ENCODE results near the gene HOMER3. TPM values are rescaled to one million over a fixed set of nuclear protein-coding genes. Genes with fewer than 3 reads are reported as not detected.

HOMER3 gene
- total RNA-seq, 1 experiment from 2014 or later: 58.9 TPM

DNA sequence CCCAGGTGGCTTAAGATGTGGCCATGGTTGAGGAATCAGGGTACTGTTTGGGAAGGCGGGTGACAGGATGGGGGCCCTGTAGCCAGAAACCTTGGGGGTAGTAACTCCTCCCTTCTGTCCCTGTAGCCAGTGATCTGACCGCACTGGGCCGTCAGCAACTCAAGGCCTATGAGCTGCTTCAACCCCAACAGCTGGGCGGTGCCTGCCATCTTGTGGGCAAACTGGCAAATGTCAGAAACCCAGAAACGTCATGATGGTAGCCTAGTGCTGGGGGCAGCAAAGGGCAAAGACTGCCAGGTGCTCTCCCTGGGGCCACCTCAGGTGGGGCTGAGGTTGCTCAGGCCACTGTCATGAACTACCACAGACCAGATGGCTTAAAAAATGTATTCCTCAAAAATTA, 25.4 kb downstream of the HOMER3 start:
- Mint-ChIP-seq H3K27ac (ENCODE audit: low read depth, unreplicated experiment) (no peak overlapping the region), H3K4me3 (ENCODE audit: unreplicated experiment) (no peak overlapping the region)
- CTCF ChIA-PET: interaction anchor here (0.6 to 1.7 kb wide), 8 partner anchors 22 to 476 kb away, joined by 3 to 5 read pairs (median 3); no protein-coding TSS in a partner anchor

DNA sequence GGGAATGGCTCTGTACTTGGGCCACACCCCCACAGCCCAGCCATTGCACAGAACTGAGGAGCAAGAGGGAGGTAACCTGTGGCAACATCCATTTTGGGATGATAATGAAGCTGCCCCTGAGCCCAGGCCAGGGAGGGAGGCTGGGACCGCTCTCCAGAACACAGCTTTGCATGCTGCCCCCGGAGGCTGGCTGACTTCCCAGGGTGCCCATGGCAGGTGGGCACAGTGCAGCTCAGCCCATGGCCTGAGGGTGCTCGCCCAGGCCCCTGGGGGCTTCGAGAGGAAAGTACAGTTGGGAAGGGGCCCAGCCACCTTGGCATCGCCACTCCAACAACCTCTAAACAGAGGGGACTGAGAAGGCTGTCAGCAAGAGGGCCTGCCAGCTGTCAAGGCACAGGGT, 27.6 kb downstream of the HOMER3 start:
- Mint-ChIP-seq H3K36me3 (ENCODE audit: insufficient read depth, unreplicated experiment) (peaks cover 53% of the 10 kb centered on the region), H3K27ac (ENCODE audit: low read depth, unreplicated experiment) (no peak overlapping the region)

More for the DNA sequence above, 25.4 kb downstream of the HOMER3 start:
- no peaks in the 10 kb centered on the region for H3K27me3 Mint-ChIP-seq (ENCODE audit: insufficient read depth, unreplicated experiment)
- intact Hi-C loops (cut with micrococcal nuclease): no loop called here
- POLR2A ChIA-PET: interaction anchor here (0.7 to 1.2 kb wide), 4 partner anchors 71 to 344 kb away, joined by 3 to 5 read pairs (median 4); partner anchors contain the start of gene UBA52
- DNase-seq (ENCODE audit: unreplicated experiment): peak; percentile 58
- BruUV-seq (replicated peaks): no TSS peak
- TF ChIP-seq, protein P1, sequence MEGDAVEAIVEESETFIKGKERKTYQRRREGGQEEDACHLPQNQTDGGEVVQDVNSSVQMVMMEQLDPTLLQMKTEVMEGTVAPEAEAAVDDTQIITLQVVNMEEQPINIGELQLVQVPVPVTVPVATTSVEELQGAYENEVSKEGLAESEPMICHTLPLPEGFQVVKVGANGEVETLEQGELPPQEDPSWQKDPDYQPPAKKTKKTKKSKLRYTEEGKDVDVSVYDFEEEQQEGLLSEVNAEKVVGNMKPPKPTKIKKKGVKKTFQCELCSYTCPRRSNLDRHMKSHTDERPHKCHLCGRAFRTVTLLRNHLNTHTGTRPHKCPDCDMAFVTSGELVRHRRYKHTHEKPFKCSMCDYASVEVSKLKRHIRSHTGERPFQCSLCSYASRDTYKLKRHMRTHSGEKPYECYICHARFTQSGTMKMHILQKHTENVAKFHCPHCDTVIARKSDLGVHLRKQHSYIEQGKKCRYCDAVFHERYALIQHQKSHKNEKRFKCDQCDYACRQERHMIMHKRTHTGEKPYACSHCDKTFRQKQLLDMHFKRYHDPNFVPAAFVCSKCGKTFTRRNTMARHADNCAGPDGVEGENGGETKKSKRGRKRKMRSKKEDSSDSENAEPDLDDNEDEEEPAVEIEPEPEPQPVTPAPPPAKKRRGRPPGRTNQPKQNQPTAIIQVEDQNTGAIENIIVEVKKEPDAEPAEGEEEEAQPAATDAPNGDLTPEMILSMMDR (IDR thresholded peaks at IDR 0.05; ENCODE audit: unreplicated experiment): peak; percentile 36
- no peaks in the 10 kb centered on the region for H3K9me3 Mint-ChIP-seq (ENCODE audit: unreplicated experiment)
- peaks cover 9% of the 10 kb centered on the region for H3K4me1 Mint-ChIP-seq (ENCODE audit: insufficient read depth, unreplicated experiment)
- peaks cover 71% of the 10 kb centered on the region for H3K36me3 Mint-ChIP-seq (ENCODE audit: insufficient read depth, unreplicated experiment)

DNA sequence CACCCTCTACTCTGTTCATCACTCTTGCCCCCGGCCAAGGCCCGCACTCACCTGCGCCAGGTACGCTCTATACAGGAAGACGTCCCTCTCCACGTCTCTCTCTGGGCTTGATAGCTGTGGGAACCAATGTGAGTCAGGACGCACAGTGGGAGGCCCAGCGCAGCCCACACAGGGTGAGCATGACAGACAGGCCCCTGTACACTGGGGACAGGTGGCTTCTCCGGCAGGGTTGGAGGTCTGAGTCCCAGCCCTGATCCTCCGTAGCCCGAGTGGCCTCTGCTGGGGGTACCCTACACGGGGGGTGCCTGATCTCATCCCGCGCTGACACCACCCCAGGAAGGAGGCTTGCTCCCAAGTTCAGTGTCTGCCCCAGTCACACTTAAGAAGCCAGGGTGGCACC, 28.1 kb downstream of the HOMER3 start:
- CTCF ChIA-PET: interaction anchor here (0.6 to 1.9 kb wide), 2 partner anchors 74 to 249 kb away, joined by 3 to 7 read pairs; no protein-coding TSS in a partner anchor
- intact Hi-C loops (cut with micrococcal nuclease): no loop called here

More for the DNA sequence above, 27.6 kb downstream of the HOMER3 start:
- DNase-seq (ENCODE audit: unreplicated experiment): no peak
- ChIA-PET POLR2A (interaction anchor here (0.9 kb wide), 1 partner anchor 80 kb away, joined by 3 read pairs; no protein-coding TSS in a partner anchor), CTCF (interaction anchor here (0.6 to 1.9 kb wide), 5 partner anchors 40 to 324 kb away, joined by 3 to 7 read pairs (median 3); no protein-coding TSS in a partner anchor)
- Mint-ChIP-seq H3K27me3 (ENCODE audit: insufficient read depth, unreplicated experiment) (no peaks in the 10 kb centered on the region), H3K9me3 (ENCODE audit: unreplicated experiment) (no peaks in the 10 kb centered on the region), H3K4me1 (ENCODE audit: insufficient read depth, unreplicated experiment) (peaks cover 9% of the 10 kb centered on the region), H3K4me3 (ENCODE audit: unreplicated experiment) (no peak overlapping the region)
- intact Hi-C loops (cut with micrococcal nuclease): no loop called here
- TF ChIP-seq, protein P1 (IDR thresholded peaks at IDR 0.05; ENCODE audit: unreplicated experiment): no peak
- no TSS peak for BruUV-seq (replicated peaks)

DNA sequence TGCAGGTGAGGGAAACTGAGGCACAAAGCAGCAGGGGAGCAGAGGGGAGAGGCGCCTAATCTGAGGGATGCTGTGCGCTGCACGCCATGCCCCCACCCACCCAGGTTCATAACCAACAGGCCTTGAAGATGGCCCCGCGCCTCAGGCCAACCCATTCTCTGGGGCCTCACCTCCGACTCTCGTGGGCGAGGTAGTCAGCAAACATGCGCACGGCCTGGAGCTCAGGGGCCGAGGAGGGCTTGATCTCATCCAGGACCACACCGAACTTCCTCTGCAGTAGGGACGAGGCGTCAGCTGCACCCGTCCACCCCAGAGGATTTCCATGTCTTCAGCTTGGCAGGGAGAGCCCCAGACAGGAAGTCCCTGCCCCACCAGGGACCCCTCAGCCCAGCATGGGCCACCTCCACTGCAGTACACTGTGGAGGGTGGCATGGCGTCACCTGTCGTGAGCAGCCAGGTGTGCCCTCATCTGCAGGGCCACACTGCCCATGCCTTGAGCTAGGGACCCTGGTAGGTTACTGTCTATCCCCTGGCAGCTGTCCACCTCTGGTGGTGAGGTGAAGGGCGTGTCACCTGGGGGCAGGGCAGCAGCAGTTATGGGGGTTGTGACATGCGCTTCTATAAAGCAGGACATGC, 30.1 kb downstream of the HOMER3 start:
- TF ChIP-seq, protein P1 (IDR thresholded peaks at IDR 0.05; ENCODE audit: unreplicated experiment): no peak
- Mint-ChIP-seq H3K4me3 (ENCODE audit: unreplicated experiment) (no peak overlapping the region), H3K36me3 (ENCODE audit: insufficient read depth, unreplicated experiment) (peaks cover 52% of the 10 kb centered on the region), H3K9me3 (ENCODE audit: unreplicated experiment) (no peaks in the 10 kb centered on the region), H3K27me3 (ENCODE audit: insufficient read depth, unreplicated experiment) (no peaks in the 10 kb centered on the region), H3K27ac (ENCODE audit: low read depth, unreplicated experiment) (peak overlapping the region; percentile 39), H3K4me1 (ENCODE audit: insufficient read depth, unreplicated experiment) (no peaks in the 10 kb centered on the region)
- DNase-seq (ENCODE audit: unreplicated experiment): no peak
- intact Hi-C loops (cut with micrococcal nuclease): no loop called here
- ChIA-PET POLR2A (interaction anchor here (0.7 kb wide), 1 partner anchor 8 kb away, joined by 4 read pairs; the partner anchor contains the start of genes COPE and DDX49), CTCF (interaction anchor here (0.6 to 1.2 kb wide), 2 partner anchors 40 to 76 kb away, joined by 3 to 5 read pairs; no protein-coding TSS in a partner anchor)
- BruUV-seq (replicated peaks): no TSS peak

More for the DNA sequence above, 28.1 kb downstream of the HOMER3 start:
- TF ChIP-seq, protein P1 (IDR thresholded peaks at IDR 0.05; ENCODE audit: unreplicated experiment): no peak
- H3K27ac Mint-ChIP-seq (ENCODE audit: low read depth, unreplicated experiment): no peak overlapping the region
- H3K36me3 Mint-ChIP-seq (ENCODE audit: insufficient read depth, unreplicated experiment): peaks cover 54% of the 10 kb centered on the region
- no peak for DNase-seq (ENCODE audit: unreplicated experiment)
- peaks cover 9% of the 10 kb centered on the region for H3K4me1 Mint-ChIP-seq (ENCODE audit: insufficient read depth, unreplicated experiment)
- POLR2A ChIA-PET: no interaction called here
- H3K9me3 Mint-ChIP-seq (ENCODE audit: unreplicated experiment): no peaks in the 10 kb centered on the region
- H3K27me3 Mint-ChIP-seq (ENCODE audit: insufficient read depth, unreplicated experiment): no peaks in the 10 kb centered on the region
- no peak overlapping the region for H3K4me3 Mint-ChIP-seq (ENCODE audit: unreplicated experiment)
- no TSS peak for BruUV-seq (replicated peaks)
